GM23338 (cell line): Measurements from ENCODE around the gene CNPY1. TPM values are rescaled to one million over a fixed set of nuclear protein-coding genes. Genes with fewer than 3 reads are reported as not detected.
A peak's percentile ranks its signal among the peaks of the same experiment; 100 is the strongest.

ENCODE experiments used
- ATAC-seq: fragments of 200-7000 bp; cut with Tn5 transposase; 3 replicates; pipeline ENCODE4 v1.9.1; 2020
- DNase-seq: peaks from one replicate; pipeline ENCODE4 v3.0.0-alpha.2; 2015; ENCODE audit warnings: low spot score
- H2AFZ ChIP-seq: fragments of 200-600 bp; sonication (generic); 2 replicates; pipeline ENCODE4 v1.8.0; 2016; ENCODE audit warnings: antibody characterized with exemption, mild to moderate bottlenecking, moderate library complexity
- H3F3A ChIP-seq: fragments of 200-600 bp; sonication (generic); replicated peaks from 2 replicates; pipeline ENCODE4 v1.8.0; 2017; ENCODE audit warnings: antibody characterized with exemption, mixed run types, low read depth
- H3K27ac ChIP-seq: fragments of 200-600 bp; sonication (generic); 2 replicates; pipeline ENCODE4 v1.6.1; 2016; ENCODE audit warnings: low read depth
- H3K27me3 ChIP-seq: fragments of 200-600 bp; sonication (generic); 2 replicates; pipeline ENCODE4 v1.8.0; 2016; ENCODE audit warnings: mild to moderate bottlenecking, mixed run types, moderate library complexity; ENCODE audit not compliant: insufficient read depth
- H3K36me3 ChIP-seq: fragments of 200-600 bp; sonication (generic); 2 replicates; pipeline ENCODE4 v1.8.0; 2016; ENCODE audit warnings: mild to moderate bottlenecking; ENCODE audit not compliant: insufficient read depth
- H3K4me1 ChIP-seq: fragments of 200-600 bp; sonication (generic); 2 replicates; pipeline ENCODE4 v1.8.0; 2016; ENCODE audit warnings: mild to moderate bottlenecking, moderate library complexity; ENCODE audit not compliant: insufficient read depth
- H3K4me2 ChIP-seq: fragments of 200-600 bp; sonication (generic); 2 replicates; pipeline ENCODE4 v1.7.1; 2017; ENCODE audit warnings: mixed run types
- H3K4me3 ChIP-seq: fragments of 200-600 bp; sonication (generic); 2 replicates; pipeline ENCODE4 v1.6.1; 2016; ENCODE audit warnings: mixed run types
- H3K79me2 ChIP-seq: fragments of 200-600 bp; sonication (generic); replicated peaks from 2 replicates; pipeline ENCODE4 v1.8.0; 2017; ENCODE audit warnings: mild to moderate bottlenecking; ENCODE audit not compliant: insufficient read depth
- H3K9me2 ChIP-seq: fragments of 200-600 bp; sonication (generic); 2 replicates; pipeline ENCODE4 v1.8.0; 2017; ENCODE audit not compliant: insufficient read depth
- H4K20me1 ChIP-seq: fragments of 200-600 bp; sonication (generic); replicated peaks from 2 replicates; pipeline ENCODE4 v1.8.0; 2017; ENCODE audit warnings: mild to moderate bottlenecking; ENCODE audit not compliant: insufficient read depth
- H3K27ac Mint-ChIP-seq: 2 replicates; pipeline ENCODE4 v1.8.0; 2020; ENCODE audit warnings: inconsistent platforms, mild to moderate bottlenecking, moderate library complexity, mixed read lengths
- H3K27me3 Mint-ChIP-seq: 3 replicates; pipeline ENCODE4 v1.8.0; 2022; ENCODE audit warnings: low read depth, mild to moderate bottlenecking, moderate library complexity, mixed read lengths, inconsistent platforms; ENCODE audit not compliant: insufficient read depth, poor library complexity
- H3K36me3 Mint-ChIP-seq: 3 replicates; pipeline ENCODE4 v1.8.0; 2021; ENCODE audit warnings: low read depth, mild to moderate bottlenecking, inconsistent platforms, moderate library complexity, mixed read lengths
- H3K4me1 Mint-ChIP-seq: 3 replicates; pipeline ENCODE4 v1.8.0; 2020; ENCODE audit warnings: mild to moderate bottlenecking, inconsistent platforms, mixed read lengths
- H3K4me3 Mint-ChIP-seq: 3 replicates; pipeline ENCODE4 v1.8.0; 2021; ENCODE audit warnings: moderate library complexity, mild to moderate bottlenecking, inconsistent platforms, mixed read lengths
- H3K9me3 Mint-ChIP-seq: 3 replicates; pipeline ENCODE4 v1.8.0; 2020; ENCODE audit warnings: moderate library complexity, mild to moderate bottlenecking, inconsistent platforms, mixed read lengths
- CREB1 ChIP-seq: fragments of 250-450 bp; sonication (Bioruptor Pico); IDR thresholded peaks from 2 replicates; pipeline ENCODE4 v1.5.0; 2020; ENCODE audit warnings: low read depth, mild to moderate bottlenecking, moderate library complexity
- EZH2 ChIP-seq: fragments of 200-600 bp; sonication (generic); IDR thresholded peaks from one replicate; pipeline ENCODE4 v1.8.0; 2017; ENCODE audit warnings: antibody characterized with exemption, mild to moderate bottlenecking, low read depth; ENCODE audit not compliant: unreplicated experiment
- EZH2phosphoT487 ChIP-seq: fragments of 200-600 bp; sonication (generic); IDR thresholded peaks from one replicate; pipeline ENCODE4 v1.8.1; 2018; ENCODE audit warnings: antibody characterized with exemption; ENCODE audit not compliant: unreplicated experiment
- JUNB ChIP-seq: IDR thresholded peaks from one replicate; pipeline ENCODE4 v1.6.1; 2016; ENCODE audit warnings: antibody characterized with exemption; ENCODE audit not compliant: unreplicated experiment
- NANOG ChIP-seq: IDR thresholded peaks from 2 replicates; pipeline ENCODE4 v1.6.1; 2016; ENCODE audit warnings: antibody characterized with exemption, borderline replicate concordance
- POLR2AphosphoS5 ChIP-seq: IDR thresholded peaks from 2 replicates; pipeline ENCODE4 v1.6.1; 2016; ENCODE audit warnings: antibody characterized with exemption, low read depth
- REST ChIP-seq: IDR thresholded peaks from one replicate; pipeline ENCODE4 v1.6.1; 2018; ENCODE audit warnings: antibody characterized with exemption; ENCODE audit not compliant: unreplicated experiment
- STAT1 ChIP-seq: IDR thresholded peaks from one replicate; pipeline ENCODE4 v1.6.1; 2016; ENCODE audit warnings: antibody characterized with exemption; ENCODE audit not compliant: unreplicated experiment
- ZNF114 ChIP-seq: fragments of 250-450 bp; sonication (Bioruptor Pico); IDR thresholded peaks from 2 replicates; pipeline ENCODE4 v1.5.0; 2020; ENCODE audit warnings: mild to moderate bottlenecking, moderate library complexity
- ZNF331 ChIP-seq: fragments of 250-450 bp; sonication (Bioruptor Pico); IDR thresholded peaks from 2 replicates; pipeline ENCODE4 v1.5.0; 2020; ENCODE audit warnings: low read depth, mild to moderate bottlenecking, moderate library complexity
- polyA plus RNA-seq: library from polyadenylated mRNA; unstranded; fragments of >200 nt; fragmentation: Nextera tagmentation; extraction: Ambion mirVana; gene quantifications from 2 replicates; pipeline ENCODE4 v1.2.1, GENCODE V29; 2016
- total RNA-seq: library from RNA; depleted of rRNA; stranded (reverse); fragments of >200 nt; shearing (Covaris generic); gene quantifications from 2 replicates; pipeline ENCODE4 v1.2.3, GENCODE V29; 2014
- TF ChIP-seq, protein P1 (sequence below): IDR thresholded peaks from 2 replicates; pipeline ENCODE4 v1.6.1; 2016; ENCODE audit warnings: antibody characterized with exemption
- TF ChIP-seq, protein P2 (sequence below), 2 experiments: fragments of 200-600 bp in 1 of 2; sonication (generic) in 1 of 2; conservative IDR thresholded peaks; 2 replicates each; pipeline versions ENCODE4 v1.5.1 to v1.6.1; 2016 to 2017; ENCODE audit warnings: antibody characterized with exemption in 2 of 2, low read depth in 2 of 2, mild to moderate bottlenecking in 2 of 2, moderate library complexity in 1 of 2

CNPY1 gene
- total and polyA plus RNA-seq, 2 experiments from 2014 or later: not detected

- DNase-seq (no peak), ATAC-seq (no peak)
- no peak overlapping the region for H3K4me3 ChIP-seq
- Mint-ChIP-seq H3K36me3 (no peaks in the 10 kb centered on the region), H3K27ac (no peak overlapping the region), H3K9me3 (peaks cover 4% of the 10 kb centered on the region; the same call in 2 of the 3 replicates), H3K27me3 (peaks cover 64% of the 10 kb centered on the region), H3K4me3 (no peak overlapping the region), H3K4me1 (peaks cover 14% of the 10 kb centered on the region)
- H3K27ac ChIP-seq: no peak overlapping the region
- TF ChIP-seq STAT1: no peak
- TF ChIP-seq NANOG: no peak
- TF ChIP-seq REST: no peak
- TF ChIP-seq EZH2phosphoT487: no peak
- no peak for TF ChIP-seq ZNF114
- TF ChIP-seq, protein P1, sequence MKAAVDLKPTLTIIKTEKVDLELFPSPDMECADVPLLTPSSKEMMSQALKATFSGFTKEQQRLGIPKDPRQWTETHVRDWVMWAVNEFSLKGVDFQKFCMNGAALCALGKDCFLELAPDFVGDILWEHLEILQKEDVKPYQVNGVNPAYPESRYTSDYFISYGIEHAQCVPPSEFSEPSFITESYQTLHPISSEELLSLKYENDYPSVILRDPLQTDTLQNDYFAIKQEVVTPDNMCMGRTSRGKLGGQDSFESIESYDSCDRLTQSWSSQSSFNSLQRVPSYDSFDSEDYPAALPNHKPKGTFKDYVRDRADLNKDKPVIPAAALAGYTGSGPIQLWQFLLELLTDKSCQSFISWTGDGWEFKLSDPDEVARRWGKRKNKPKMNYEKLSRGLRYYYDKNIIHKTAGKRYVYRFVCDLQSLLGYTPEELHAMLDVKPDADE: no peak
- TF ChIP-seq CREB1 (CRISPR knock-in tag): no peak
- no peak for TF ChIP-seq JUNB
- H3K79me2 ChIP-seq: no peaks in the 10 kb centered on the region
- H3K27me3 ChIP-seq: peaks cover 72% of the 10 kb centered on the region
- no peak overlapping the region for H3K4me2 ChIP-seq
- H3K9me2 ChIP-seq: no peaks in the 10 kb centered on the region
- H4K20me1 ChIP-seq: peaks cover 3% of the 10 kb centered on the region; the same call in 1 of the 2 replicates
- no peaks in the 10 kb centered on the region for H3F3A ChIP-seq
- H2AFZ ChIP-seq: no peak overlapping the region
- H3K36me3 ChIP-seq: no peaks in the 10 kb centered on the region
- H3K4me1 ChIP-seq: peaks cover 6% of the 10 kb centered on the region
These were observed 11.7 kb downstream of the CNPY1 start for GRCh38 chr7:155534691-155535090.

- Mint-ChIP-seq H3K27me3 (peaks cover 69% of the 10 kb centered on the region), H3K27ac (no peak overlapping the region), H3K9me3 (peaks cover 4% of the 10 kb centered on the region; the same call in 2 of the 3 replicates), H3K36me3 (no peaks in the 10 kb centered on the region), H3K4me3 (peak overlapping the region; percentile 72), H3K4me1 (peaks cover 14% of the 10 kb centered on the region)
- peaks cover 3% of the 10 kb centered on the region; the same call in 1 of the 2 replicates for H4K20me1 ChIP-seq
- no peaks in the 10 kb centered on the region for H3K79me2 ChIP-seq
- ATAC-seq: peak; percentile 86
- no peaks in the 10 kb centered on the region for H3K36me3 ChIP-seq
- peak overlapping the region; percentile 60 for H3K4me3 ChIP-seq
- H3K4me1 ChIP-seq: peaks cover 6% of the 10 kb centered on the region
- peaks cover 73% of the 10 kb centered on the region for H3K27me3 ChIP-seq
- no peak for TF ChIP-seq JUNB
- TF ChIP-seq, protein P2, sequence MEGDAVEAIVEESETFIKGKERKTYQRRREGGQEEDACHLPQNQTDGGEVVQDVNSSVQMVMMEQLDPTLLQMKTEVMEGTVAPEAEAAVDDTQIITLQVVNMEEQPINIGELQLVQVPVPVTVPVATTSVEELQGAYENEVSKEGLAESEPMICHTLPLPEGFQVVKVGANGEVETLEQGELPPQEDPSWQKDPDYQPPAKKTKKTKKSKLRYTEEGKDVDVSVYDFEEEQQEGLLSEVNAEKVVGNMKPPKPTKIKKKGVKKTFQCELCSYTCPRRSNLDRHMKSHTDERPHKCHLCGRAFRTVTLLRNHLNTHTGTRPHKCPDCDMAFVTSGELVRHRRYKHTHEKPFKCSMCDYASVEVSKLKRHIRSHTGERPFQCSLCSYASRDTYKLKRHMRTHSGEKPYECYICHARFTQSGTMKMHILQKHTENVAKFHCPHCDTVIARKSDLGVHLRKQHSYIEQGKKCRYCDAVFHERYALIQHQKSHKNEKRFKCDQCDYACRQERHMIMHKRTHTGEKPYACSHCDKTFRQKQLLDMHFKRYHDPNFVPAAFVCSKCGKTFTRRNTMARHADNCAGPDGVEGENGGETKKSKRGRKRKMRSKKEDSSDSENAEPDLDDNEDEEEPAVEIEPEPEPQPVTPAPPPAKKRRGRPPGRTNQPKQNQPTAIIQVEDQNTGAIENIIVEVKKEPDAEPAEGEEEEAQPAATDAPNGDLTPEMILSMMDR (conservative IDR thresholded peaks at IDR 0.05; ENCODE audit: low read depth in 2 of 2): peak; percentile 77 to 82
- no peak for TF ChIP-seq EZH2
- TF ChIP-seq POLR2AphosphoS5: no peak
- TF ChIP-seq NANOG: no peak
- no peak for TF ChIP-seq ZNF331
- TF ChIP-seq CREB1 (CRISPR knock-in tag): peak; percentile 46; the same call in 1 of the 2 replicates
- TF ChIP-seq STAT1: no peak
- peak overlapping the region; percentile 69; the same call in 1 of the 2 replicates for H2AFZ ChIP-seq
- peak overlapping the region; percentile 93 for H3K4me2 ChIP-seq
- no peaks in the 10 kb centered on the region for H3K9me2 ChIP-seq
- peak; percentile 89 for DNase-seq
- no peak overlapping the region for H3K27ac ChIP-seq
- H3F3A ChIP-seq: no peaks in the 10 kb centered on the region
These were observed 12.3 kb downstream of the CNPY1 start for GRCh38 chr7:155533827-155534690.
